IPS-20b (cell line): ENCODE data around the gene UGT8.
"Not testable (repeated sequence)": the region's sequence is repeated elsewhere in the genome, so short reads cannot be mapped to it uniquely, and the experiment has no call there.

ENCODE experiments used
- H3K27ac ChIP-seq: one replicate; pipeline ENCODE4 v1.5.1; 2013; ENCODE audit warnings: low read length
- H3K27me3 ChIP-seq: 2 replicates; pipeline ENCODE4 v1.6.1; 2013; ENCODE audit warnings: mild to moderate bottlenecking, low read length, inconsistent platforms; ENCODE audit not compliant: insufficient read depth
- H3K36me3 ChIP-seq: 2 replicates; pipeline ENCODE4 v1.6.1; 2013; ENCODE audit warnings: low read depth, mild to moderate bottlenecking, inconsistent platforms, low read length, moderate library complexity; ENCODE audit not compliant: insufficient read depth
- H3K4me1 ChIP-seq: 2 replicates; pipeline ENCODE4 v1.6.1; 2013; ENCODE audit warnings: mild to moderate bottlenecking, control low read depth, inconsistent platforms, low read length, moderate library complexity; ENCODE audit not compliant: insufficient read depth
- H3K4me3 ChIP-seq: 2 replicates; pipeline ENCODE4 v1.5.1; 2013; ENCODE audit warnings: mild to moderate bottlenecking, low read length, inconsistent platforms
- H3K9ac ChIP-seq: 2 replicates; pipeline ENCODE4 v1.6.1; 2013; ENCODE audit warnings: low read depth, mild to moderate bottlenecking, inconsistent platforms, low read length, moderate library complexity
- H3K9me3 ChIP-seq: 2 replicates; pipeline ENCODE4 v1.6.1; 2013; ENCODE audit warnings: mild to moderate bottlenecking, low read depth, low read length, inconsistent platforms; ENCODE audit not compliant: insufficient read depth

The UGT8 gene

DNA sequence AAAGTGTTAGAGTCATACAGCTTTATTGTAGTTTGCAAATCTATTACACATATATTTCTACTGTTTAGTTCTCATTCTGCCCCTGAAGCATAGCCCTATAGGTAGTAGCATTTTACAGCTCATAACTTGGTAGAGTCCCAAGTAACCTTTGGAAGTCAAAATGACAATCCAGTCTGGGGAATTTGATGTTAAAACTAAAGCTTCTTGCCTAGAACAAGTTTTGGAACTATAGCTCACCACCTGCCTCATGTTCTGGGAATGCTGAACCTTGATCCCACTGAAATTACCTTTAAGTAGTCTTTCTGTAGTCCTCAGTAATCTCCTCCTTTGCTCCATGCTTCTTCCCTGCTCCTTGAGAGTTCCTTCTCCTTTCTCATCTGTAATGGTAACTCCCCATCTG, 8.4 kb downstream of the UGT8 start:
- H3K4me3 ChIP-seq, result no peak overlapping the region
- no peaks in the 10 kb centered on the region for H3K9me3 ChIP-seq
- H3K27ac ChIP-seq, result no peak overlapping the region
- no peak overlapping the region for H3K9ac ChIP-seq
- H3K36me3 ChIP-seq, result no peaks in the 10 kb centered on the region
- peaks cover 7% of the 10 kb centered on the region; the same call in 1 of the 2 replicates for H3K4me1 ChIP-seq
- H3K27me3 ChIP-seq, result no peaks in the 10 kb centered on the region

DNA sequence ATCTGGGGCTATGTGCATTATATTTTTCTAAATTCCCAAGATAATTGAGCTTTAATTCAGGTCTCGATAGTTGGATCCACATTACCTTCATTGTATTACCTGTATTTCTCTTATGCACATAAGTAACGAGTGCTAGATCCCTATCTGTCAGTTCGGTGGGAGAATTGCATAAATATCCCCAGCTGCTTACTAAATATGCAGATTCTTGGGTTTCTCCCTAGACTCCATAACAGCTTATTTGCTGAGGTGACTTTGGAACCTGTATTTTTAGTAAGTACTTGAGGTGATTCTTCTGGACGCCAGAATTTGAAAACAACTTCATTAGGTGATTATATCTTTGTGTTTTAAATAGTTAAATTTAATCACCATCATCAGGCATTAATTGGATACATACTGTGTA, 15.0 kb downstream of the UGT8 start:
- no peaks in the 10 kb centered on the region for H3K9me3 ChIP-seq
- no peak overlapping the region for H3K4me3 ChIP-seq
- H3K4me1 ChIP-seq, result peaks cover 3% of the 10 kb centered on the region; the same call in 1 of the 2 replicates
- no peak overlapping the region for H3K9ac ChIP-seq
- no peak overlapping the region for H3K27ac ChIP-seq
- no peaks in the 10 kb centered on the region for H3K27me3 ChIP-seq
- H3K36me3 ChIP-seq, result no peaks in the 10 kb centered on the region

DNA sequence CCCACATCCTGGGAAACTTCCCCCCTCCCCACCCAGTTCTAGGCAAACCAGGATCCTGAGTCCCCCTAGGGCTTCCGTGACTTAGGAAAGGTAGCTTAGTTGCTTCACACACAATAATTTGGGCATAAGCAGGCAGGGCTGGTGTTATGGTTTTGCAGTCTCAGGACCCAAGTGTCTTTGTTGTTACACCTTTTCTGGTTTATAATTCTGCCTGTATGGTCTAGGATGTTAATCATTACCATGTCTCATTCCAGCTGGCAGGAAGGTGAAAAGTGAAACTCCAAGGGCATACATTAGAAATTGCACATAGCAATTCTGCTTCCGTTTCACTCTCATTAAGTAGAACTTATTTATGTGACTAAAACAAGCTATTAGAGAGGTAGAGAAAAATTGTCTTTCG, 16.8 kb downstream of the UGT8 start:
- Histone ChIP-seq H3K27ac (no peak overlapping the region), H3K36me3 (no peaks in the 10 kb centered on the region), H3K4me3 (no peak overlapping the region), H3K4me1 (peaks cover 3% of the 10 kb centered on the region; the same call in 1 of the 2 replicates), H3K9me3 (no peaks in the 10 kb centered on the region), H3K27me3 (no peaks in the 10 kb centered on the region), H3K9ac (no peak overlapping the region)

DNA sequence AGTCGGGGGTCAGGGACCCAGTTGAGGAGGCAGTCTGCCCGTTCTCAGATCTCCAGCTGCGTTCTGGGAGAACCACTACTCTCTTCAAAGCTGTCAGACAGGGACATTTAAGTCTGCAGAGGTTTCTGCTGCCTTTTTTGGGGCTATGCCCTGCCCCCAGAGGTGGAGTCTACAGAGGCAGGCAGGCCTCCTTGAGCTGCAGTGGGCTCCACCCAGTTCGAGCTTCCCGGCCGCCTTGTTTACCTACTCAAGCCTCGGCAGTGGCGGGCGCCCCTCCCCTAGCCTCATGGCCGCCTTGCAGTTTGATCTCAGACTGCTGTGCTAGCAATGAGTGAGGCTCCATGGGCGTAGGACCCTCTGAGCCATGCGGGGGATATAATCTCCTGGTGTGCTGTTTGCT, 17.4 kb downstream of the UGT8 start:
- not testable (repeated sequence) for H3K4me3 ChIP-seq, H3K27ac ChIP-seq

DNA sequence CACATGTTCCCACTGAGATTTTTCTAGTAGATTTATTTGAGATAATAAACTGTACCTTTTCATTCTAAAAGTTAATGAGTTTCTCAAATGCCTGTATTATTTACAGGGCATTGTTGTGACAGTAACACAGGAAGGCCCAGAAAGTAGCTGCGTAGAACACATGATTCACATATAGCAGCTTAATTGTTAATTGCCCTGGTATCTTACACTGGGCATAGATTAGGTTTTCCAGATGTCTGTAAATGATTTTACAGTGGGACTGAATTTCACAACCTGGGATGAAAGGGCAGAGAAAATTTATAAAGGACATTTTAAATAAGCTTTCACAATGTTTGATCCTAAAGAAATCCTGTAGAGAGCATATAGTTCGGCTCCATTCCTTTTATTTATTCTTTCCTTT, 27.6 kb downstream of the UGT8 start:
- H3K36me3 ChIP-seq, result peaks cover 4% of the 10 kb centered on the region; the same call in 1 of the 2 replicates
- H3K27ac ChIP-seq, result no peak overlapping the region
- no peaks in the 10 kb centered on the region for H3K4me1 ChIP-seq
- no peaks in the 10 kb centered on the region for H3K9me3 ChIP-seq
- no peak overlapping the region for H3K4me3 ChIP-seq
- H3K27me3 ChIP-seq, result no peaks in the 10 kb centered on the region
- no peak overlapping the region for H3K9ac ChIP-seq

More for the DNA sequence above, 17.4 kb downstream of the UGT8 start:
- H3K27me3 ChIP-seq, H3K36me3 ChIP-seq, H3K4me1 ChIP-seq, H3K9me3 ChIP-seq, H3K9ac ChIP-seq: not testable (repeated sequence)

DNA sequence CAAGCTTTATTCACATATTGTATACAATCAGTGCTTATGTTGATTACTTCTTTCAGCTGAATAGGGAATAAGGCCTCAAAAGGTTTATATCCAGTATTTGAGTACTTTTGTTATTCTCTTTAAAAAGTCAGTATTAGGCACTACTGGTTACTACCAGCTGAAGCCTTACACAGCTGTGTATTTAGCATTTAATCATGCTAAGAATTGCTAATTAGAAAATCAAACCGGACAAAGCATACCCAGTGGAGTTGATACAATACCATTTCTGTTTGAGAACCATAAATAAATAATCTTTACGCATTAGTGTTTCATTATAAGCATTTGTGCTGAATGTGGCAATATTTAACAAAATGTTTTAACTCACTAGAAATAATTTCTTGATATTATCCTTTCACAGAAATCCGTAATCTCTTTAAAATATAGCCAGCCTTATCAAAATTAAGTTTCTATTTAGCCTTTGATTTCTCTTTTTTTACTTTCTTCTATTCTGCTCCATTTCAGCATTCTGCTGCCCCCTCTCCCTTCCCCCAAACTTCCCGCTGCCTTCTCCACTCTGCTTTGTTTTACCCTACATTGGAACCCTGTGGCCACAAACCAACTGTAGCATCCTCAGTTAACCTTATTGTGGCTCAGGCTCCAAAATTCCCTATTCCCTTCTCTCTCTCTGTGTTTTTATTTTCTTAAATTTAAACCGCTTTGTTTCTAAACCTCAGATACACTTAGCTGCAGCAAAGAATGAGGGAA, 37.8 kb downstream of the UGT8 start:
- no peaks in the 10 kb centered on the region for H3K36me3 ChIP-seq
- H3K9ac ChIP-seq, result no peak overlapping the region
- H3K27me3 ChIP-seq, result no peaks in the 10 kb centered on the region
- H3K4me1 ChIP-seq, result peaks cover 3% of the 10 kb centered on the region; the same call in 1 of the 2 replicates
- no peak overlapping the region for H3K4me3 ChIP-seq
- H3K27ac ChIP-seq, result no peak overlapping the region
- no peaks in the 10 kb centered on the region for H3K9me3 ChIP-seq

DNA sequence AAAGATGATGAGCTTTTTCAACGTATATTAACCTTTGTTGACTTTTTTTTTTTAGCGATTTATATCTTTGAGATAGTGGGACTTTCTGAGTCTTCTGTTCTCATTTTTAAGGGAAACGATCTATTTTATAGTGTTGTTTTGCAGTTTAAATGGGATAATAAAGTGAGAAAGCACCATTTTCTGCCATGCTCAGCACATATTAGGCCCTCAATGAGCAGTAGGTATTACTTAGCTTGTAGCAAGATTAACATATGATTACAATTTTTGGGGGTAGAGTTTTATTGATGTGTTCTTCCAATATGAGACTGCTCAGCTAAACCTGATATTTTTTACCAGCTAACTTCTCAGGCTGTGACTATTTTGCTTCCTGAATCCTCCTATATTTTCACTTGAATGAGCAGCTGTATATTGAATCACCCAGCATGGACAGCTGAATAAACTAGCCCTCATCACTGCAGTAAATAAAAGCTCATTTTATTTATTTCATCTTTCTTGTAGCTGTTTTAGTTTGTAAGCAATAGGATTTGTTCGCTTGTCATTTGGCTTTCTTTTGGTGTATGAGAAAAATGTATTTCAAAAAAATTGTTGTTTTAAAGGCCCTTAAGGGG, 43.7 kb downstream of the UGT8 start:
- Histone ChIP-seq H3K36me3 (no peaks in the 10 kb centered on the region), H3K9ac (no peak overlapping the region), H3K4me3 (no peak overlapping the region), H3K4me1 (no peaks in the 10 kb centered on the region), H3K9me3 (no peaks in the 10 kb centered on the region), H3K27me3 (no peaks in the 10 kb centered on the region), H3K27ac (no peak overlapping the region)

DNA sequence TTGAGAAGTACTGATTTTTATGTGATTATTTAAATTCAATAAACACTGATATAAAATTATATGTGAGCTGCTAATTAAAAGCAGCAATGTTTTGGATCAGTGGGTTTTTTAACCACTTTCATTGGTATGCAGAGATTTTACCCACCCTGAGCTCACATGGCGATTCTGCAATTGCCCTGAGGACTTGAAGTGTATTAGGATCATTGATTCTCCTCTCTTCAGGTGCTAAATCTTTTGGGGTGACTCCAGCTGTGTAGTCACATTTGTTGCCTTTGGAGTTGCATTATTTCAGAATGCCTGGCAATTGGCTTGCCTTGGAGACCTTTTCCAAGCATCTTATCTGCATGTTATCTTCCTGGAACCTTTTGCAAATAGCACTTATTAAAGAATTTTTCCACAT, 51.3 kb downstream of the UGT8 start:
- H3K27ac ChIP-seq, result no peak overlapping the region
- no peaks in the 10 kb centered on the region for H3K36me3 ChIP-seq
- no peaks in the 10 kb centered on the region for H3K27me3 ChIP-seq
- no peaks in the 10 kb centered on the region for H3K9me3 ChIP-seq
- H3K4me1 ChIP-seq, result peaks cover 4% of the 10 kb centered on the region; the same call in 1 of the 2 replicates
- H3K9ac ChIP-seq, result no peak overlapping the region
- no peak overlapping the region for H3K4me3 ChIP-seq

DNA sequence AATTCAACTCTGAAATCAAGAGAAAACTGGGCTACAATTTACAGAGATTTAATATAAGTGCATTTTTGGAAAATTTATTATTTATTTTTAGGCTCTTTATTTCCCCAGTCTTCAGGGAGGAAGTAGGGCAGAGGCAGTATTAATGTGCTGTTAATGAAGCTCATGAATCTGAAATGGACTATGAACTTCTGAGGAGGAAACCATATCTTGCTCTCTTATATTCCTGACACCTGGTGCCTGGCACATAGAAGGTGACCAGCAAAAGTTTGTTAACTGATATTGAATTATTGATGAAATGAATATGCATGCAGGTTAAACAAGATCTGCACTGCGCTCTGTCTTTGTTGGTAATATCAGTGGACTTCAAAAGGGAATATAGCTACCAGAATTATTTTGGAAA, 55.1 kb downstream of the UGT8 start:
- H3K9ac ChIP-seq, result no peak overlapping the region
- no peaks in the 10 kb centered on the region for H3K36me3 ChIP-seq
- H3K9me3 ChIP-seq, result no peaks in the 10 kb centered on the region

DNA sequence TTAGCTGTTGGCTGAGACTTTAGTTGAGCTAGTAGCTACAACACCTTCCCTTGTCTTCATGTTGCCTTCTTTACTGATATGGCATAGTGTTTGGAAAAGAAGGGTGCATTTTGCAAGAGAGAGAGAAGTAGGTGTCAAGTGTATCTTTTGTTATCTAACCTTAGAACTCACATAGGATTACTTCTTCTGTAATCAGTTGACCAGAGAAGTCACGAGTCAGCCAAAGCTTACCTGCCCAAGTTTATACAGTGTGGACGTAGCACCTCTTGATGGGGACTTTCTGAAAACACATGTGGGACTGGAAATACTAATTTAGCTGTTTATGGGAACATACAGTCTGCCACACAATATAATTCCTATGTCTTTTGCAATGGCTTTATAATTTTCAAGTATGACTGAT, 56.0 kb downstream of the UGT8 start:
- H3K9ac ChIP-seq, result no peak overlapping the region
- no peaks in the 10 kb centered on the region for H3K36me3 ChIP-seq
- H3K27ac ChIP-seq, result no peak overlapping the region
- H3K4me3 ChIP-seq, result no peak overlapping the region
- H3K27me3 ChIP-seq, result no peaks in the 10 kb centered on the region
- H3K9me3 ChIP-seq, result no peaks in the 10 kb centered on the region
- H3K4me1 ChIP-seq, result peaks cover 4% of the 10 kb centered on the region; the same call in 1 of the 2 replicates

More for the DNA sequence above, 55.1 kb downstream of the UGT8 start:
- H3K27me3 ChIP-seq, result no peaks in the 10 kb centered on the region
- no peak overlapping the region for H3K27ac ChIP-seq
- H3K4me3 ChIP-seq, result no peak overlapping the region
- H3K4me1 ChIP-seq, result peaks cover 4% of the 10 kb centered on the region; the same call in 1 of the 2 replicates

DNA sequence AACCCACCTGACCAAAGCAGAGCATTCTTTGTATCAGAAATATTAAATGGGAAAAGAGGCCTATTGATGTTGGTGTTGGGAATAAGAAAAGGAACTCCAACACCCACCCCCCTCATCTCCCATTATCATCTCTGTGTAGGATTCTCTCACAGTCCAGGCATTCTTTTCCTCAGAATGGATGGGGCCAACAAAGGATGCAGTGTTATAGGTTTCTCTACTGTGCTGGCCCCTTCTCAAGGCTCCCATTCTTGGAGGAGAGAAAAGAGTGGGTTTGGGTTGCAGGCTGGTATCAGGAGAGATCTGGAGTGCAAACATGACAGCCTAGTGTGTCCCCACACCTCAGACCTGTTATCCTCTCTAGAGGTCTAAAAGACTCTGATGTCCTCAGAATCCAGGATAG, 59.6 kb downstream of the UGT8 start:
- Histone ChIP-seq H3K27me3 (no peaks in the 10 kb centered on the region), H3K4me1 (no peaks in the 10 kb centered on the region; the same call in 1 of the 2 replicates)

DNA sequence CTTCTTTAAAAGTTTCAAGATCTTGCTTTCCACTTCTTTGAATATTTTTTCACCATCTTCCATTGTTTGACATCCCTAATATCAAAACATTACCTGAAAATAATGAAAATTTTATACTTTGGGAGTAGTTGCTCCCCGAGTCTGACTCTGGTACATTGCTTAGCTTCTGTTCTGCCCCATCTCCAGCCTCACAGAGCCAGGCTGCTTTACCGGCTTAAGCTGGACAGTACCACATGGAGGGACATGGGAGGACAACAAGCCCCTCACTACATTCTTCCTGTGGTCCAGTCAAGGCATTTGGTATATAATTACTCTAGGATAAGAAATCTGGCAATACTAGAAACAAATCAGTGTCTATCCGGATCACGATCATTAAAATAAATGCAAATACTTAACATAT, 60.2 kb downstream of the UGT8 start:
- H3K9me3 ChIP-seq, result no peaks in the 10 kb centered on the region
- H3K27me3 ChIP-seq, result no peaks in the 10 kb centered on the region
- H3K27ac ChIP-seq, result no peak overlapping the region
- no peak overlapping the region for H3K9ac ChIP-seq
- H3K4me1 ChIP-seq, result no peaks in the 10 kb centered on the region; the same call in 1 of the 2 replicates
- no peak overlapping the region for H3K4me3 ChIP-seq
- H3K36me3 ChIP-seq, result no peaks in the 10 kb centered on the region

More for the DNA sequence above, 59.6 kb downstream of the UGT8 start:
- no peaks in the 10 kb centered on the region for H3K36me3 ChIP-seq
- 0 out of 2 replicates have a peak overlapping the region, but pooled peaks have one; percentile 5 for H3K4me3 ChIP-seq
- H3K9me3 ChIP-seq, result no peaks in the 10 kb centered on the region
- no peak overlapping the region for H3K9ac ChIP-seq
- H3K27ac ChIP-seq, result no peak overlapping the region
